H54 (cell line): ENCODE results near the gene MPC2.
A peak's percentile ranks its signal among the peaks of the same experiment; 100 is the strongest.
"Not testable (repeated sequence)": the region's sequence is repeated elsewhere in the genome, so short reads cannot be mapped to it uniquely, and the experiment has no call there.

Experiments
- DNase-seq: peaks from one replicate; pipeline ENCODE4 v3.0.0; 2011; ENCODE audit warnings: low spot score, mixed read lengths; ENCODE audit not compliant: insufficient read length
- FAIRE-seq: peaks from 3 replicates; lab custom pipeline; 2011; peaks lifted over from hg19 to GRCh38; lab: Jason Lieb, UNC
- POLR2A ChIP-seq: IDR thresholded peaks from 2 replicates; pipeline ENCODE4 v1.6.1; 2011; ENCODE audit warnings: low read depth, mild to moderate bottlenecking, low read length

MPC2 gene

GRCh38 chr1:167943541-167943940, 6.7 kb upstream of the MPC2 start:
- TF ChIP-seq POLR2A, result no peak
- DNase-seq, result no peak

GRCh38 chr1:167940264-167940663, 3.4 kb upstream of the MPC2 start:
- TF ChIP-seq POLR2A, result no peak
- FAIRE-seq, result no peak
- no peak for DNase-seq

More at GRCh38 chr1:167943541-167943940, 6.7 kb upstream of the MPC2 start:
- FAIRE-seq, result peak; percentile 48

GRCh38 chr1:167938080-167938636, 1.3 kb upstream of the MPC2 start:
- no peak for TF ChIP-seq POLR2A
- DNase-seq (no peak), FAIRE-seq (no peak)

GRCh38 chr1:167937709-167938010, 788 bp upstream of the MPC2 start:
- DNase-seq (no peak), FAIRE-seq (no peak)
- no peak for TF ChIP-seq POLR2A

GRCh38 chr1:167936068-167936929, 573 bp downstream of the MPC2 start, which contains the start of gene DCAF6:
TSS of gene DCAF6 (plus strand) at chr1:167936683. CDS start at chr1:167936912, 229 bp downstream.
- FAIRE-seq, result peak; percentile 97
- DNase-seq, result peak; percentile 89
- peak; percentile 74 for TF ChIP-seq POLR2A

- no peak for FAIRE-seq
- DNase-seq, result peak; percentile 18
- peak; percentile 94 for TF ChIP-seq POLR2A
Observed at GRCh38 chr1:167935216-167936067, 1.4 kb downstream of the MPC2 start.

GRCh38 chr1:167934426-167935215, 2.3 kb downstream of the MPC2 start:
- DNase-seq (no peak), FAIRE-seq (peak; percentile 38)
- TF ChIP-seq POLR2A, result no peak

GRCh38 chr1:167933788-167934187, 3.1 kb downstream of the MPC2 start:
- FAIRE-seq (no peak), DNase-seq (no peak)
- no peak for TF ChIP-seq POLR2A

- no peak for TF ChIP-seq POLR2A
- DNase-seq (no peak), FAIRE-seq (no peak)
Observed at GRCh38 chr1:167929725-167930124, 7.1 kb downstream of the MPC2 start.

- not testable (repeated sequence) for DNase-seq, FAIRE-seq
Observed at GRCh38 chr1:167928919-167929318, 8.0 kb downstream of the MPC2 start.

GRCh38 chr1:167928457-167928852, 8.4 kb downstream of the MPC2 start:
- no peak for TF ChIP-seq POLR2A
- DNase-seq (no peak), FAIRE-seq (no peak)

- FAIRE-seq (peak; percentile 50), DNase-seq (no peak)
- TF ChIP-seq POLR2A, result no peak
Observed at GRCh38 chr1:167927046-167927754, 9.7 kb downstream of the MPC2 start.
